HL-60 (cell line): ENCODE measurements around the gene MAGI2.

Experiments used
- DNase-seq, 2 experiments: peaks; one replicate each; pipeline ENCODE4 v3.0.0-alpha.2; 2010 to 2020; ENCODE audit warnings: low read depth in 1 of 2, low spot score in 1 of 2
- H3K27ac ChIP-seq: fragments of 250-450 bp; sonication (Bioruptor Pico); replicated peaks from 2 replicates; pipeline ENCODE4 v1.5.1; 2020; ENCODE audit warnings: mild to moderate bottlenecking, moderate library complexity
- H3K27me3 ChIP-seq: fragments of 250-450 bp; sonication (Bioruptor Pico); 2 replicates; pipeline ENCODE4 v1.5.1; 2021; ENCODE audit warnings: mild to moderate bottlenecking, moderate library complexity; ENCODE audit not compliant: insufficient read depth, poor library complexity, severe bottlenecking
- H3K4me3 ChIP-seq: replicated peaks from 2 replicates; pipeline ENCODE4 v1.5.1; 2011; ENCODE audit warnings: mild to moderate bottlenecking, control low read depth, low read length; ENCODE audit not compliant: insufficient read depth
- CTCF ChIP-seq: IDR thresholded peaks from one replicate; pipeline ENCODE4 v1.5.1; 2011; ENCODE audit warnings: low read length, control low read depth, inconsistent platforms; ENCODE audit not compliant: insufficient read depth
- GABPA ChIP-seq: IDR thresholded peaks from 2 replicates; pipeline ENCODE4 v1.6.1; 2012; ENCODE audit warnings: low read depth
- POLR2AphosphoS5 ChIP-seq: IDR thresholded peaks from 2 replicates; pipeline ENCODE4 v1.6.1; 2012; ENCODE audit warnings: low read depth
- REST ChIP-seq: IDR thresholded peaks from 2 replicates; pipeline ENCODE4 v1.6.1; 2012; ENCODE audit warnings: low read depth; ENCODE audit not compliant: insufficient replicate concordance
- SPI1 ChIP-seq: IDR thresholded peaks from 2 replicates; pipeline ENCODE4 v1.6.1; 2012; ENCODE audit warnings: low read depth, mild to moderate bottlenecking, borderline replicate concordance

Gene MAGI2

GRCh38 chr7:79497728-79498127, 44.3 kb upstream of the MAGI2 start:
- TF ChIP-seq SPI1: no peak
- Histone ChIP-seq H3K27me3 (no peaks in the 10 kb centered on the region), H3K27ac (no peak overlapping the region), H3K4me3 (no peak overlapping the region)
- DNase-seq: no peak

- no peaks in the 10 kb centered on the region for H3K27me3 ChIP-seq
- no peak overlapping the region for H3K27ac ChIP-seq
- H3K4me3 ChIP-seq: no peak overlapping the region
- no peak for DNase-seq
- TF ChIP-seq POLR2AphosphoS5 (no peak), SPI1 (no peak), REST (no peak), GABPA (no peak), CTCF (no peak)
Measured at GRCh38 chr7:79495544-79496272, 42.2 kb upstream of the MAGI2 start.

- Histone ChIP-seq H3K27me3 (no peaks in the 10 kb centered on the region), H3K27ac (no peak overlapping the region), H3K4me3 (no peak overlapping the region)
- no peak for TF ChIP-seq POLR2AphosphoS5
- TF ChIP-seq GABPA: no peak
- TF ChIP-seq CTCF: no peak
- TF ChIP-seq REST: no peak
- TF ChIP-seq SPI1: no peak
- DNase-seq: no peak
Measured at GRCh38 chr7:79494046-79494445, 40.6 kb upstream of the MAGI2 start.

GRCh38 chr7:79489371-79489770, 35.9 kb upstream of the MAGI2 start:
- Histone ChIP-seq H3K27me3 (no peaks in the 10 kb centered on the region), H3K27ac (no peak overlapping the region), H3K4me3 (no peak overlapping the region)
- no peak for DNase-seq
- TF ChIP-seq GABPA: no peak
- TF ChIP-seq REST: no peak
- no peak for TF ChIP-seq CTCF
- no peak for TF ChIP-seq POLR2AphosphoS5
- no peak for TF ChIP-seq SPI1
